Fibroblast of the aortic adventitia (primary cell): ENCODE data around the gene SEPTIN6. TPM values are rescaled to one million over a fixed set of nuclear protein-coding genes. Genes with fewer than 3 reads are reported as not detected.

Experiments used
- DNase-seq: peaks from one replicate; pipeline ENCODE4 v3.0.0-alpha.2; 2010; ENCODE audit warnings: low read depth
- H3K4me3 ChIP-seq: 2 replicates; pipeline ENCODE4 v1.5.1; 2011; ENCODE audit warnings: low read depth, mild to moderate bottlenecking, control low read depth, low read length, moderate library complexity
- CTCF ChIP-seq: IDR thresholded peaks from 2 replicates; pipeline ENCODE4 v1.5.1; 2011; ENCODE audit warnings: mild to moderate bottlenecking, low read length, control low read depth, inconsistent platforms; ENCODE audit not compliant: insufficient read depth
- total RNA-seq: library from RNA; depleted of rRNA; stranded (reverse); fragments of >200 nt; gene quantifications from 2 replicates; pipeline ENCODE4 v1.2.3, GENCODE V29; 2012; ENCODE audit warnings: low replicate concordance

The SEPTIN6 gene
- 7.0 and 7.4 TPM in 2 replicates for total RNA-seq

GRCh38 chrX:119693040-119693995 lies at the start of gene SEPTIN6:
Gene SEPTIN6 (minus strand): TSS chrX:119693168. CDS start chrX:119693105, 63 bp downstream.
- peak within 1 kb of the TSS; percentile 72 for H3K4me3 ChIP-seq
- DNase-seq: peak; percentile 43
- TF ChIP-seq CTCF: no peak

GRCh38 chrX:119738742-119739141 lies 45.8 kb upstream of the SEPTIN6 start:
- no peak for TF ChIP-seq CTCF
- no peak overlapping the region for H3K4me3 ChIP-seq
- no peak for DNase-seq

- no peak for TF ChIP-seq CTCF
- DNase-seq: no peak
- no peak overlapping the region for H3K4me3 ChIP-seq
Observed at GRCh38 chrX:119736206-119736764, 43.3 kb upstream of the SEPTIN6 start.

GRCh38 chrX:119735467-119735866 lies 42.5 kb upstream of the SEPTIN6 start:
- no peak for DNase-seq
- no peak for TF ChIP-seq CTCF

GRCh38 chrX:119734897-119735339 lies 42.0 kb upstream of the SEPTIN6 start:
- TF ChIP-seq CTCF: no peak
- DNase-seq: no peak
- no peak overlapping the region for H3K4me3 ChIP-seq

More at GRCh38 chrX:119735467-119735866, 42.5 kb upstream of the SEPTIN6 start:
- no peak overlapping the region for H3K4me3 ChIP-seq

GRCh38 chrX:119729408-119730201 lies 36.6 kb upstream of the SEPTIN6 start:
- TF ChIP-seq CTCF: peak; percentile 64
- DNase-seq: peak; percentile 76
- no peak overlapping the region for H3K4me3 ChIP-seq
